KMS-11 (cell line): ENCODE measurements around the gene GSE1.

Experiments used
- H2AFZ ChIP-seq: fragments of 200-600 bp; sonication (generic); 2 replicates; pipeline ENCODE4 v1.6.1; 2016; ENCODE audit warnings: antibody characterized with exemption, mixed run types, low read depth
- H3K27ac ChIP-seq: fragments of 200-600 bp; sonication (generic); 2 replicates; pipeline ENCODE4 v1.6.1; 2016; ENCODE audit warnings: mild to moderate bottlenecking, mixed run types
- H3K27me3 ChIP-seq: fragments of 200-600 bp; sonication (generic); 2 replicates; pipeline ENCODE4 v1.6.1; 2017; ENCODE audit warnings: mild to moderate bottlenecking, low read depth, mixed run types, moderate library complexity; ENCODE audit not compliant: insufficient read depth
- H3K36me3 ChIP-seq: fragments of 200-600 bp; sonication (generic); 2 replicates; pipeline ENCODE4 v1.6.1; 2017; ENCODE audit warnings: mild to moderate bottlenecking, mixed run types; ENCODE audit not compliant: insufficient read depth
- H3K4me1 ChIP-seq: fragments of 200-600 bp; sonication (generic); 2 replicates; pipeline ENCODE4 v1.6.1; 2016; ENCODE audit warnings: mild to moderate bottlenecking, low read depth, mixed run types; ENCODE audit not compliant: poor library complexity, severe bottlenecking
- H3K4me2 ChIP-seq: fragments of 200-600 bp; sonication (generic); 2 replicates; pipeline ENCODE4 v1.7.0; 2016; ENCODE audit warnings: mild to moderate bottlenecking, mixed run types
- H3K4me3 ChIP-seq: fragments of 200-600 bp; sonication (generic); IDR thresholded peaks from 2 replicates; pipeline ENCODE4 v1.6.1; 2017; ENCODE audit warnings: low read depth, low read length, mixed read lengths; ENCODE audit not compliant: insufficient read depth
- H3K79me2 ChIP-seq: fragments of 200-600 bp; sonication (generic); 2 replicates; pipeline ENCODE4 v1.6.1; 2016; ENCODE audit warnings: low read depth, mixed run types; ENCODE audit not compliant: insufficient read depth
- H3K9ac ChIP-seq: fragments of 200-600 bp; sonication (generic); 2 replicates; pipeline ENCODE4 v1.6.1; 2016; ENCODE audit warnings: mild to moderate bottlenecking, mixed run types
- H4K20me1 ChIP-seq: fragments of 200-600 bp; sonication (generic); 2 replicates; pipeline ENCODE4 v1.6.1; 2016; ENCODE audit warnings: mild to moderate bottlenecking, mixed run types; ENCODE audit not compliant: insufficient read depth
- TF ChIP-seq, protein P1 (sequence below): fragments of 200-600 bp; sonication (generic); conservative IDR thresholded peaks from 2 replicates; pipeline ENCODE4 v1.6.1; 2017; ENCODE audit warnings: low read depth, mild to moderate bottlenecking, antibody characterized with exemption, low read length, moderate library complexity, mixed read lengths

The GSE1 gene

GRCh38 chr16:85595812-85596502 is 17.2 kb upstream of the GSE1 start:
- H2AFZ ChIP-seq, result no peak overlapping the region
- TF ChIP-seq, protein P1, sequence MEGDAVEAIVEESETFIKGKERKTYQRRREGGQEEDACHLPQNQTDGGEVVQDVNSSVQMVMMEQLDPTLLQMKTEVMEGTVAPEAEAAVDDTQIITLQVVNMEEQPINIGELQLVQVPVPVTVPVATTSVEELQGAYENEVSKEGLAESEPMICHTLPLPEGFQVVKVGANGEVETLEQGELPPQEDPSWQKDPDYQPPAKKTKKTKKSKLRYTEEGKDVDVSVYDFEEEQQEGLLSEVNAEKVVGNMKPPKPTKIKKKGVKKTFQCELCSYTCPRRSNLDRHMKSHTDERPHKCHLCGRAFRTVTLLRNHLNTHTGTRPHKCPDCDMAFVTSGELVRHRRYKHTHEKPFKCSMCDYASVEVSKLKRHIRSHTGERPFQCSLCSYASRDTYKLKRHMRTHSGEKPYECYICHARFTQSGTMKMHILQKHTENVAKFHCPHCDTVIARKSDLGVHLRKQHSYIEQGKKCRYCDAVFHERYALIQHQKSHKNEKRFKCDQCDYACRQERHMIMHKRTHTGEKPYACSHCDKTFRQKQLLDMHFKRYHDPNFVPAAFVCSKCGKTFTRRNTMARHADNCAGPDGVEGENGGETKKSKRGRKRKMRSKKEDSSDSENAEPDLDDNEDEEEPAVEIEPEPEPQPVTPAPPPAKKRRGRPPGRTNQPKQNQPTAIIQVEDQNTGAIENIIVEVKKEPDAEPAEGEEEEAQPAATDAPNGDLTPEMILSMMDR, result no peak
- H3K4me1 ChIP-seq, result peaks cover 25% of the 10 kb centered on the region
- H3K27me3 ChIP-seq, result peaks cover 77% of the 10 kb centered on the region
- H3K36me3 ChIP-seq, result no peaks in the 10 kb centered on the region
- H3K4me2 ChIP-seq, result no peak overlapping the region
- no peak overlapping the region for H3K4me3 ChIP-seq
- H3K27ac ChIP-seq, result no peak overlapping the region
- H3K79me2 ChIP-seq, result no peaks in the 10 kb centered on the region
- H3K9ac ChIP-seq, result no peak overlapping the region
- no peaks in the 10 kb centered on the region for H4K20me1 ChIP-seq

- Histone ChIP-seq H3K9ac (no peak overlapping the region), H3K27ac (no peak overlapping the region), H3K4me3 (no peak overlapping the region), H4K20me1 (no peaks in the 10 kb centered on the region), H2AFZ (no peak overlapping the region), H3K36me3 (no peaks in the 10 kb centered on the region), H3K4me1 (peaks cover 16% of the 10 kb centered on the region), H3K79me2 (no peaks in the 10 kb centered on the region), H3K27me3 (peaks cover 77% of the 10 kb centered on the region), H3K4me2 (no peak overlapping the region)
- TF ChIP-seq, protein P1, result no peak
Measured at GRCh38 chr16:85598141-85598540, 15.0 kb upstream of the GSE1 start.

- no peak overlapping the region for H3K27ac ChIP-seq
- H3K79me2 ChIP-seq, result no peaks in the 10 kb centered on the region
- H4K20me1 ChIP-seq, result no peaks in the 10 kb centered on the region
- no peak overlapping the region for H2AFZ ChIP-seq
- no peaks in the 10 kb centered on the region for H3K36me3 ChIP-seq
- H3K9ac ChIP-seq, result no peak overlapping the region
- H3K4me1 ChIP-seq, result peaks cover 8% of the 10 kb centered on the region
- no peak overlapping the region for H3K4me3 ChIP-seq
- peaks cover 87% of the 10 kb centered on the region for H3K27me3 ChIP-seq
- TF ChIP-seq, protein P1, result no peak
- H3K4me2 ChIP-seq, result no peak overlapping the region
Measured at GRCh38 chr16:85600078-85600477, 13.0 kb upstream of the GSE1 start.

DNA sequence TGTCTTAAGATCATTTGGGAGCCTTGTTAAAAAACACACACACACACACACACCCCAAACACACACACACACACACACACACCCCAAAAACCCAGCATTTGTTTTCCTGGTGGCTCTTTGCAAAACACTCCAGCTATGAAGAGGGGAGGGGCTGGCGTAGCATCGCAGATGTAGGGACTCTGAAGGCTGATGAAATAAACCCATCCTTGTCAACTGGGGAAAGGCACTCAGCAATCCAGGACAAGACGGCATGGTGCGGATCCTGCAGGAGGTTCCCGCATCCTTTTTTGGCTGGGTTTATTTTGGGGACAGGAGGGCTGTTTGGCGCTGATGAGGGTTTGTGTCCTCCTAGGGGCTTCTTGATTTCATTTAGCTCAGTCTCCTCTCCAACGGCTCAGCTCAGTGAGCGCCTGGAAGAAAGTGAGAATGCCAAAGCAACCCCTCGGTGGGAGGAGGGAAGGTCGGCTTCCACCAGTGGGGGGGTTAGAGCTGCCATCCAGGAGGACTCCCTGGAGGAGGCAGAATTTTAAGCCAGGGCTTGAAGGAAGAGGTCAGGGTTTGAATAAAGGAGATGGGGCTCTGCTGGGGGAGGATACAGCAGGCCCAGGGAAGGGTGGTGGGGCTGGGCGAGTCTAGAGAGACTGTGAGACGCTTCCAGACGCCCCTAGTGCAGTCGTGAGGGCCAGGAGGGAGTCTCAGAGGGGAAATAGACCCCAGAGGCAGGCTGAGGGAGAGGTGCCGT is 12.4 kb upstream of the GSE1 start:
- Histone ChIP-seq H2AFZ (no peak overlapping the region), H3K36me3 (no peaks in the 10 kb centered on the region), H3K27me3 (peaks cover 90% of the 10 kb centered on the region), H3K4me1 (peaks cover 8% of the 10 kb centered on the region), H3K27ac (no peak overlapping the region), H4K20me1 (no peaks in the 10 kb centered on the region), H3K4me2 (no peak overlapping the region), H3K4me3 (no peak overlapping the region), H3K79me2 (no peaks in the 10 kb centered on the region), H3K9ac (no peak overlapping the region)
- TF ChIP-seq, protein P1, result no peak
